GM12875 (cell line): ENCODE measurements around the gene TTC23.
"Not testable (repeated sequence)": the region's sequence is repeated elsewhere in the genome, so short reads cannot be mapped to it uniquely, and the experiment has no call there.

Experiments
- H3K4me3 ChIP-seq: one replicate; pipeline ENCODE4 v1.5.1; 2011; ENCODE audit warnings: low read depth, low read length, control low read depth
- CTCF ChIP-seq: IDR thresholded peaks from 2 replicates; pipeline ENCODE4 v1.5.1; 2011; ENCODE audit warnings: low read depth, mild to moderate bottlenecking, control low read depth, inconsistent platforms, low read length, moderate library complexity, borderline replicate concordance; ENCODE audit not compliant: insufficient read depth

TTC23 gene

GRCh38 chr15:99115300-99116215 is 133.8 kb downstream of the TTC23 start:
- no peak for TF ChIP-seq CTCF
- H3K4me3 ChIP-seq, result no peak overlapping the region

- H3K4me3 ChIP-seq, result no peak overlapping the region
- TF ChIP-seq CTCF, result no peak
Observed at GRCh38 chr15:99114511-99115299, 134.7 kb downstream of the TTC23 start.

- no peak overlapping the region for H3K4me3 ChIP-seq
- no peak for TF ChIP-seq CTCF
Observed at GRCh38 chr15:99113547-99114271, 135.7 kb downstream of the TTC23 start.

DNA sequence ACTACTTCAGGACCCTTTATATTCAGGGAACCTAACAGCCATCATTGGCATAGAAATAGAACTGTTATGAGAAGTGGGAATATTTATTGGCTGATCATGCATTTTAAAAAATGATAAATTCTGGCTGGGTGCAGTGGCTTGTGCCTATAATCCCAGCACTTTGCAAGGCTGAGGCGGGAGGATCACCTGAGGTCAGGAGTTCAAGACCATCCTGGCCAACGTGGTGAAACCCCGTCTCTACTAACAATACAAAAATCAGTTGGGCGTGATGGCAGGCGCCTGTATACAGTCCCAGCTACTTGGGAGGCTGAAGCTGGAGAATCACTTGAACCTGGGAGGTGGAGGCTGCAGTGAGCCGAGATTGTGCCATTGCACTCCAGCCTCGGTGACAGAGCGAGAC is 137.7 kb downstream of the TTC23 start:
- not testable (repeated sequence) for H3K4me3 ChIP-seq

GRCh38 chr15:99110581-99111320 is 138.6 kb downstream of the TTC23 start:
- H3K4me3 ChIP-seq, result no peak overlapping the region
- no peak for TF ChIP-seq CTCF

DNA sequence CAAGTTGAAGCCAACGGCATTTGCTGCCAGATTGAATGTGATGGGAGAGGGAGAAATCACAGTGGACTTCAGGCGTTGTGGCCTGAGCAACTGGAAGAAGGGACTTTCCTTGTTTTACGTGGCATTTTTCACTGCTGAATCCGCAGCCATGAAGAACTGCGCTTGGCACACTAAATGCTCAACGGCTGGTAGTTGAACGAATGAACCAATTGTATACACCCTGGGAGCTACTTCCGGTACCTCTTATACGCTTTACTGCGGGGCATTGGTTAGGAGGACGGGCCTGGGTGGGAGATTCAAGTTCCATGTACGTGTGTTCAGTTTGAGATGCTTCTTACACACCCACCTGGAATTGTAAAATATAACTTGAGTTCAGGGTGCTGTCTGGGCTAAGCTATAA is 139.3 kb downstream of the TTC23 start:
- H3K4me3 ChIP-seq, result no peak overlapping the region
- TF ChIP-seq CTCF, result no peak
